Measurements from ENCODE around the gene GSG1. TPM values are rescaled to one million over a fixed set of nuclear protein-coding genes. Genes with fewer than 3 reads are reported as not detected.

Gene GSG1
- total and polyA plus RNA-seq, 2 donors, result 0.05 to 0.14 TPM

- Histone ChIP-seq H3K4me3 (ENCODE audit: low read length in 2 of 2) (no peak overlapping the region), H3K27ac (ENCODE audit: low read depth in 1 of 2, low read length in 1 of 2) (no peak overlapping the region), H3K9me3 (ENCODE audit: control insufficient read depth in 2 of 2, insufficient read depth in 1 of 2, low read length in 1 of 2) (no peaks in the 10 kb centered on the region), H3K27me3 (ENCODE audit: control insufficient read depth in 2 of 2, insufficient read depth in 1 of 2, low read length in 1 of 2) (no peaks in the 10 kb centered on the region), H3K36me3 (ENCODE audit: control insufficient read depth in 2 of 2, insufficient read depth in 2 of 2, low read length in 1 of 2) (no peaks in the 10 kb centered on the region), H3K4me1 (ENCODE audit: control insufficient read depth in 2 of 2, insufficient read depth in 2 of 2, low read length in 2 of 2) (peaks cover 0 to 3% of the 10 kb centered on the region in 2 donors)
- DNase-seq (ENCODE audit: low read depth in 6 of 9, low spot score in 9 of 9), result no peak
- WGBS, result 99% methylated on average over 3 of the region's 3 CpGs
Measured at GRCh38 chr12:13074396-13075117, 28.9 kb downstream of the GSG1 start.

GRCh38 chr12:13073173-13073572 is 30.3 kb downstream of the GSG1 start:
- Histone ChIP-seq H3K27ac (ENCODE audit: low read depth in 1 of 2, low read length in 1 of 2) (peak overlapping the region in 1 of 2 donors; percentile 52), H3K9me3 (ENCODE audit: control insufficient read depth in 2 of 2, insufficient read depth in 1 of 2, low read length in 1 of 2) (no peaks in the 10 kb centered on the region), H3K27me3 (ENCODE audit: control insufficient read depth in 2 of 2, insufficient read depth in 1 of 2, low read length in 1 of 2) (no peaks in the 10 kb centered on the region), H3K4me1 (ENCODE audit: control insufficient read depth in 2 of 2, insufficient read depth in 2 of 2, low read length in 2 of 2) (peaks cover 0 to 3% of the 10 kb centered on the region in 2 donors), H3K36me3 (ENCODE audit: control insufficient read depth in 2 of 2, insufficient read depth in 2 of 2, low read length in 1 of 2) (no peaks in the 10 kb centered on the region), H3K4me3 (ENCODE audit: low read length in 2 of 2) (no peak overlapping the region)
- DNase-seq (ENCODE audit: low read depth in 6 of 9, low spot score in 9 of 9), result no peak
- WGBS, result 97% methylated on average over 3 of the region's 3 CpGs

GRCh38 chr12:13071305-13072280 is 31.9 kb downstream of the GSG1 start:
- peak in 1 of 9 donors; percentile 4 for DNase-seq (ENCODE audit: low read depth in 6 of 9, low spot score in 9 of 9)
- whole genome bisulfite sequencing, result 81% methylated on average over 10 of the region's 10 CpGs
- H3K27me3 ChIP-seq (ENCODE audit: control insufficient read depth in 2 of 2, insufficient read depth in 1 of 2, low read length in 1 of 2), result no peaks in the 10 kb centered on the region
- peaks cover 0 to 5% of the 10 kb centered on the region in 2 donors for H3K36me3 ChIP-seq (ENCODE audit: control insufficient read depth in 2 of 2, insufficient read depth in 2 of 2, low read length in 1 of 2)
- H3K9me3 ChIP-seq (ENCODE audit: control insufficient read depth in 2 of 2, insufficient read depth in 1 of 2, low read length in 1 of 2), result no peaks in the 10 kb centered on the region
- H3K27ac ChIP-seq (ENCODE audit: low read depth in 1 of 2, low read length in 1 of 2), result peak overlapping the region; percentile 16 to 37
- H3K4me1 ChIP-seq (ENCODE audit: control insufficient read depth in 2 of 2, insufficient read depth in 2 of 2, low read length in 2 of 2), result peaks cover 0 to 3% of the 10 kb centered on the region in 2 donors
- no peak overlapping the region for H3K4me3 ChIP-seq (ENCODE audit: low read length in 2 of 2)

- no peak overlapping the region for H3K27ac ChIP-seq (ENCODE audit: low read depth in 1 of 2, low read length in 1 of 2)
- H3K4me3 ChIP-seq (ENCODE audit: low read length in 2 of 2), result no peak overlapping the region
- WGBS, result 87% methylated on average over 6 of the region's 6 CpGs
- no peaks in the 10 kb centered on the region for H3K27me3 ChIP-seq (ENCODE audit: control insufficient read depth in 2 of 2, insufficient read depth in 1 of 2, low read length in 1 of 2)
- DNase-seq (ENCODE audit: low read depth in 6 of 9, low spot score in 9 of 9), result no peak
- no peaks in the 10 kb centered on the region for H3K9me3 ChIP-seq (ENCODE audit: control insufficient read depth in 2 of 2, insufficient read depth in 1 of 2, low read length in 1 of 2)
- H3K36me3 ChIP-seq (ENCODE audit: control insufficient read depth in 2 of 2, insufficient read depth in 2 of 2, low read length in 1 of 2), result peaks cover 0 to 5% of the 10 kb centered on the region in 2 donors
- peaks cover 0 to 3% of the 10 kb centered on the region in 2 donors for H3K4me1 ChIP-seq (ENCODE audit: control insufficient read depth in 2 of 2, insufficient read depth in 2 of 2, low read length in 2 of 2)
Measured at GRCh38 chr12:13069380-13069779, 34.1 kb downstream of the GSG1 start.

GRCh38 chr12:13067322-13067721 is 36.1 kb downstream of the GSG1 start:
- Histone ChIP-seq H3K9me3 (ENCODE audit: control insufficient read depth in 2 of 2, insufficient read depth in 1 of 2, low read length in 1 of 2) (no peaks in the 10 kb centered on the region), H3K4me3 (ENCODE audit: low read length in 2 of 2) (no peak overlapping the region), H3K4me1 (ENCODE audit: control insufficient read depth in 2 of 2, insufficient read depth in 2 of 2, low read length in 2 of 2) (peaks cover 0 to 3% of the 10 kb centered on the region in 2 donors), H3K27ac (ENCODE audit: low read depth in 1 of 2, low read length in 1 of 2) (no peak overlapping the region), H3K36me3 (ENCODE audit: control insufficient read depth in 2 of 2, insufficient read depth in 2 of 2, low read length in 1 of 2) (peaks cover 0 to 5% of the 10 kb centered on the region in 2 donors), H3K27me3 (ENCODE audit: control insufficient read depth in 2 of 2, insufficient read depth in 1 of 2, low read length in 1 of 2) (no peaks in the 10 kb centered on the region)
- DNase-seq (ENCODE audit: low read depth in 6 of 9, low spot score in 9 of 9), result no peak
- WGBS, result 62% methylated on average over 1 of the region's 1 CpG

- DNase-seq (ENCODE audit: low read depth in 6 of 9, low spot score in 9 of 9), result no peak
- peaks cover 0 to 7% of the 10 kb centered on the region in 2 donors for H3K36me3 ChIP-seq (ENCODE audit: control insufficient read depth in 2 of 2, insufficient read depth in 2 of 2, low read length in 1 of 2)
- WGBS, result 95% methylated on average over 7 of the region's 7 CpGs
- H3K27me3 ChIP-seq (ENCODE audit: control insufficient read depth in 2 of 2, insufficient read depth in 1 of 2, low read length in 1 of 2), result no peaks in the 10 kb centered on the region
- no peaks in the 10 kb centered on the region for H3K9me3 ChIP-seq (ENCODE audit: control insufficient read depth in 2 of 2, insufficient read depth in 1 of 2, low read length in 1 of 2)
- no peak overlapping the region for H3K27ac ChIP-seq (ENCODE audit: low read depth in 1 of 2, low read length in 1 of 2)
- peaks cover 0 to 3% of the 10 kb centered on the region in 2 donors for H3K4me1 ChIP-seq (ENCODE audit: control insufficient read depth in 2 of 2, insufficient read depth in 2 of 2, low read length in 2 of 2)
- H3K4me3 ChIP-seq (ENCODE audit: low read length in 2 of 2), result no peak overlapping the region
Measured at GRCh38 chr12:13066459-13066858, 37.0 kb downstream of the GSG1 start.

GRCh38 chr12:13066014-13066413 is 37.5 kb downstream of the GSG1 start:
- no peak overlapping the region for H3K27ac ChIP-seq (ENCODE audit: low read depth in 1 of 2, low read length in 1 of 2)
- H3K4me1 ChIP-seq (ENCODE audit: control insufficient read depth in 2 of 2, insufficient read depth in 2 of 2, low read length in 2 of 2), result peaks cover 0 to 3% of the 10 kb centered on the region in 2 donors
- H3K9me3 ChIP-seq (ENCODE audit: control insufficient read depth in 2 of 2, insufficient read depth in 1 of 2, low read length in 1 of 2), result no peaks in the 10 kb centered on the region
- WGBS, result 98% methylated on average over 2 of the region's 2 CpGs
- H3K36me3 ChIP-seq (ENCODE audit: control insufficient read depth in 2 of 2, insufficient read depth in 2 of 2, low read length in 1 of 2), result peaks cover 0 to 10% of the 10 kb centered on the region in 2 donors
- no peak for DNase-seq (ENCODE audit: low read depth in 6 of 9, low spot score in 9 of 9)
- no peak overlapping the region for H3K4me3 ChIP-seq (ENCODE audit: low read length in 2 of 2)
- no peaks in the 10 kb centered on the region for H3K27me3 ChIP-seq (ENCODE audit: control insufficient read depth in 2 of 2, insufficient read depth in 1 of 2, low read length in 1 of 2)

GRCh38 chr12:13062669-13063068 is 40.8 kb downstream of the GSG1 start:
- Histone ChIP-seq H3K9me3 (ENCODE audit: control insufficient read depth in 2 of 2, insufficient read depth in 1 of 2, low read length in 1 of 2) (no peaks in the 10 kb centered on the region), H3K27me3 (ENCODE audit: control insufficient read depth in 2 of 2, insufficient read depth in 1 of 2, low read length in 1 of 2) (no peaks in the 10 kb centered on the region), H3K36me3 (ENCODE audit: control insufficient read depth in 2 of 2, insufficient read depth in 2 of 2, low read length in 1 of 2) (peaks cover 0 to 14% of the 10 kb centered on the region in 2 donors), H3K27ac (ENCODE audit: low read depth in 1 of 2, low read length in 1 of 2) (no peak overlapping the region), H3K4me1 (ENCODE audit: control insufficient read depth in 2 of 2, insufficient read depth in 2 of 2, low read length in 2 of 2) (no peaks in the 10 kb centered on the region), H3K4me3 (ENCODE audit: low read length in 2 of 2) (no peak overlapping the region)
- 95% methylated on average over 5 of the region's 5 CpGs for WGBS
- DNase-seq (ENCODE audit: low read depth in 6 of 9, low spot score in 9 of 9), result no peak

- Histone ChIP-seq H3K27ac (ENCODE audit: low read depth in 1 of 2, low read length in 1 of 2) (no peak overlapping the region), H3K4me3 (ENCODE audit: low read length in 2 of 2) (no peak overlapping the region), H3K4me1 (ENCODE audit: control insufficient read depth in 2 of 2, insufficient read depth in 2 of 2, low read length in 2 of 2) (no peaks in the 10 kb centered on the region), H3K27me3 (ENCODE audit: control insufficient read depth in 2 of 2, insufficient read depth in 1 of 2, low read length in 1 of 2) (no peaks in the 10 kb centered on the region), H3K9me3 (ENCODE audit: control insufficient read depth in 2 of 2, insufficient read depth in 1 of 2, low read length in 1 of 2) (no peaks in the 10 kb centered on the region), H3K36me3 (ENCODE audit: control insufficient read depth in 2 of 2, insufficient read depth in 2 of 2, low read length in 1 of 2) (peaks cover 0 to 9% of the 10 kb centered on the region in 2 donors)
- DNase-seq (ENCODE audit: low read depth in 6 of 9, low spot score in 9 of 9), result no peak
- 96% methylated on average over 5 of the region's 5 CpGs for WGBS
Measured at GRCh38 chr12:13061377-13061776, 42.1 kb downstream of the GSG1 start.

Data from thymus (tissue), 11 donors.